Lung (tissue), 12 donors: ENCODE data around the gene GPATCH2. TPM values are rescaled to one million over a fixed set of nuclear protein-coding genes. Genes with fewer than 3 reads are reported as not detected.

Experiments
- ATAC-seq: fragments of 200-7000 bp; cut with Tn5 transposase; one replicate; pipeline ENCODE4 v1.9.1; 2020; ENCODE audit warnings: moderate number of reproducible peaks; ENCODE audit not compliant: insufficient read depth, low FRiP score
- DNase-seq, 3 donors: peaks; one replicate each; pipeline ENCODE4 v3.0.0-alpha.2; 2013 to 2017
- H3K27ac ChIP-seq, 2 donors: one replicate each; pipeline ENCODE4 v1.5.1; 2013; ENCODE audit warnings: mild to moderate bottlenecking in 2 of 2, moderate library complexity in 2 of 2, control low read depth in 1 of 2, inconsistent platforms in 1 of 2, low read depth in 1 of 2, low read length in 1 of 2
- H3K27me3 ChIP-seq, 3 donors: one replicate each; pipeline ENCODE4 v1.5.1; 2013; ENCODE audit warnings: low read length in 2 of 3; ENCODE audit not compliant: control insufficient read depth in 3 of 3, insufficient read depth in 3 of 3
- H3K36me3 ChIP-seq, 4 donors: one replicate each; pipeline ENCODE4 v1.5.1; 2013; ENCODE audit warnings: low read length in 4 of 4, mild to moderate bottlenecking in 1 of 4, moderate library complexity in 1 of 4; ENCODE audit not compliant: control insufficient read depth in 4 of 4, insufficient read depth in 4 of 4
- H3K4me1 ChIP-seq, 5 donors: one replicate each; pipeline ENCODE4 v1.5.1; 2013; ENCODE audit warnings: low read length in 5 of 5, mild to moderate bottlenecking in 2 of 5, moderate library complexity in 1 of 5; ENCODE audit not compliant: control insufficient read depth in 5 of 5, insufficient read depth in 5 of 5
- H3K4me3 ChIP-seq: one replicate; pipeline ENCODE4 v1.5.1; 2013; ENCODE audit warnings: mild to moderate bottlenecking, control low read depth, moderate library complexity
- H3K9ac ChIP-seq, 2 donors: one replicate each; pipeline ENCODE4 v1.5.1; 2013; ENCODE audit warnings: low read length in 2 of 2, control low read depth in 1 of 2; ENCODE audit not compliant: insufficient read depth in 1 of 2
- H3K9me3 ChIP-seq, 4 donors: one replicate each; pipeline ENCODE4 v1.5.1; 2013; ENCODE audit warnings: low read length in 3 of 4, mild to moderate bottlenecking in 1 of 4, moderate library complexity in 1 of 4; ENCODE audit not compliant: control insufficient read depth in 4 of 4, insufficient read depth in 3 of 4
- CTCF ChIP-seq: IDR thresholded peaks from 2 replicates; pipeline ENCODE4 v1.5.1; 2012; ENCODE audit warnings: mild to moderate bottlenecking; ENCODE audit errors: control extremely low read depth, extremely low read depth
- WGBS, 2 donors: extraction: QIAGEN DNeasy Blood & Tissue Kit; methylation state at CpG; one replicate each; pipeline ENCODE4 v1.1.7; 2013; 5-methylcytosine and 5-hydroxymethylcytosine counted together
- polyA plus RNA-seq, 2 donors: library from polyadenylated mRNA; stranded (reverse); fragments of 200-250 nt; gene quantifications; one replicate each; pipeline ENCODE4 v1.2.1, GENCODE V29; 2013
- total RNA-seq, 2 donors: library from RNA; depleted of rRNA in 1 of 2; stranded (reverse); fragments of >200 nt in 1 of 2; gene quantifications; one replicate each; pipeline ENCODE4 v1.2.1, GENCODE V29; 2014 to 2021
- donor health status: control.
- donor health status: control.
- donor health status: Bipolar disorder and iron deficiency.
- donor health status: healthy.
- donor health status: DM: yes; HTN: yes; CAD: no.

Gene GPATCH2
- total and polyA plus RNA-seq, 4 donors, result 3.2 to 31.0 (median 8.3) TPM

DNA sequence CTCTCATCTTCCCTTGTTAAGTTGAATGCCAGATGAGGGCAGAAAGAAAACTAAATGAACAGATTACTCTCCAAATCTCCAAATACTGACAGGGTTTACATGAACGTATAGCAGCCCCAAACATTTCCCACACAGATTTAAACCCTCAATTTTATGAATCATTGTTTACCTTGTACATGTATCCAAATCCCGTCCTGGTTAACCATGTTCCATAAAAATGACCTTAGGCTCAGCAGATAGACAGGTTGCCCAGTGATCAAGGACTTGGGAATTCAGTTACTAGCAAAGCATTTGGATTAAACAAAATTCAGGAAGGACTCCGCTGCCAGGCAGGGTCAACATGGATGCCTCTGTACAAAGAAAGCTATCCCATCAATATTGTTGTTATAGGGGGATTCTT is 213.5 kb downstream of the GPATCH2 start:
- Histone ChIP-seq H3K27ac (no peak overlapping the region), H3K36me3 (no peaks in the 10 kb centered on the region), H3K27me3 (no peaks in the 10 kb centered on the region), H3K4me3 (no peak overlapping the region), H3K4me1 (peaks cover 0 to 27% (median 3%) of the 10 kb centered on the region in 5 donors), H3K9me3 (no peaks in the 10 kb centered on the region), H3K9ac (no peak overlapping the region)
- ATAC-seq (no peak), DNase-seq (no peak)
- no peak for TF ChIP-seq CTCF
- WGBS, 2 donors, result 84 to 85% methylated on average over 3 of the region's 3 CpGs

- H3K4me3 ChIP-seq, result no peak overlapping the region
- peak; percentile 64 to 96 (median 93) for DNase-seq
- H3K36me3 ChIP-seq, result no peaks in the 10 kb centered on the region
- H3K27me3 ChIP-seq, result no peaks in the 10 kb centered on the region
- H3K9ac ChIP-seq, result peak overlapping the region in 1 of 2 donors; percentile 52
- H3K27ac ChIP-seq, result peak overlapping the region in 1 of 2 donors; percentile 13
- 68 to 77% methylated on average over 9 of the region's 9 CpGs for WGBS, 2 donors
- H3K4me1 ChIP-seq, result peaks cover 0 to 30% (median 0%) of the 10 kb centered on the region in 5 donors
- no peak for ATAC-seq
- H3K9me3 ChIP-seq, result no peaks in the 10 kb centered on the region
- TF ChIP-seq CTCF, result no peak
Observed at GRCh38 chr1:217407534-217408001, 223.3 kb downstream of the GPATCH2 start.

DNA sequence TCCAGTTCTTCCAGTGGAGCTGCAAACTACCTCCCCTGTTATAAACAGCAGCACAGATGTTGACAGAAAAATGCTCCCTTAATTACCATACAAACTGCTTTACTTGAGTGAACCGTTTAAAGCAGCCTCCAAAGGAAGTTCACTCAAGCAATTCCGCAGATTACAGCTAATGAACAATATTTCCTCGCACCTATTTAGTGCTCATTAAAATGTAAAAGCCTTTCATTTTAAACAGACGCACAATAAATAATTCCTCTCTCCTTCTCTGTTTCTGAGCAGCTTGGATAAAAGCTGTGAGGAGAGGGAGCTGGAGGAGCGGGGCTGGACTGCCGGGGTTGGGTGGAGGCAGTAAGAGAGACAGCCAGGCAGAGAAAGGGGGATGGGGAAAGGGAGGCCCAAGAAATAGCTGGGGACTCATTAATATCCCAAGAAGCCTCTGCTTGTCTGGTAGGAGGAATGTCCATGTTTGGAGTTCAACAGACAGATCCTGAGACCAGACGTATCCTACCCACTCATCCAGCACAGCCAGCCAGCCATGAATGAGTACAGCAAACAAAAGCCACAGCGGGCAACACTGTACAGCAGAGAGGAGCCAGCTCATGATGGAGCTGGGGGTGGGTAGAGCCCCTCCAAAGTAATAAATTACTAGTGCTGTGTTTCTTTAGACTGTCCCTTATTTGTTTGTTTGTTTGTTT is 227.7 kb downstream of the GPATCH2 start:
- Histone ChIP-seq H3K27me3 (no peaks in the 10 kb centered on the region), H3K36me3 (no peaks in the 10 kb centered on the region), H3K27ac (no peak overlapping the region), H3K4me1 (peaks cover 0 to 25% (median 0%) of the 10 kb centered on the region in 5 donors), H3K4me3 (no peak overlapping the region), H3K9me3 (no peaks in the 10 kb centered on the region), H3K9ac (no peak overlapping the region)
- ATAC-seq (no peak), DNase-seq (peak in 2 of 3 donors; percentile 45 to 53)
- no peak for TF ChIP-seq CTCF
- WGBS, 2 donors, result 67 to 81% methylated on average over 8 of the region's 8 CpGs
